K562 (cell line): ENCODE results near the gene STX1A. TPM values are rescaled to one million over a fixed set of nuclear protein-coding genes. Genes with fewer than 3 reads are reported as not detected.

Source experiments
- ATAC-seq: fragments of 200-7000 bp; cut with Tn5 transposase; 3 replicates; pipeline ENCODE4 v1.9.1; 2020; ENCODE audit warnings: moderate library complexity
- BruUV-seq: library from RNA; stranded (reverse); fragments of 400-500 nt; replicated peaks from 2 replicates; lab custom pipeline; 2021; lab: Mats Ljungman, UMichigan
- CTCF ChIA-PET: fragments of 300-600 bp; formaldehyde crosslinking; extraction: SDS; loops from one replicate; lab custom pipeline; 2021; ENCODE audit warnings: low intra/inter-chr PET ratio; lab: Yijun Ruan, JAX
- POLR2A ChIA-PET: fragments of 300-600, 350-650 bp; sonication (Branson Sonifier 250); formaldehyde crosslinking; extraction: SDS; loops from one replicate; lab custom pipeline; 2021; ENCODE audit warnings: antibody characterized with exemption, inconsistent platforms; lab: Yijun Ruan, JAX
- DNase-seq, 4 experiments: peaks; one replicate each; pipeline versions ENCODE4 v3.0.0 to v3.0.0-alpha.2; 2011 to 2018; ENCODE audit warnings: low spot score in 3 of 4, mixed read lengths in 3 of 4; ENCODE audit errors: extremely low read depth in 1 of 4
- FAIRE-seq: peaks from 2 replicates; lab custom pipeline; 2011; peaks lifted over from hg19 to GRCh38; lab: Jason Lieb, UNC
- H2AFZ ChIP-seq: 2 replicates; pipeline ENCODE4 v1.6.0; 2011; ENCODE audit warnings: low read depth, low read length, control low read depth, inconsistent platforms
- H3K27ac ChIP-seq: fragments of 200-600 bp; 3 replicates; pipeline ENCODE4 v1.8.0; 2011; ENCODE audit warnings: low read depth, mild to moderate bottlenecking, control low read depth, inconsistent platforms, low read length, moderate library complexity, mixed read lengths; ENCODE audit errors: extremely low read depth
- H3K27me3 ChIP-seq, 2 experiments: fragments of 300-600 bp in 1 of 2; 2 replicates in 1 of 2; 3 replicates in 1 of 2; pipeline versions ENCODE4 v1.6.0 to v1.8.0; 2011; ENCODE audit warnings: inconsistent platforms in 2 of 2, low read length in 2 of 2, mild to moderate bottlenecking in 1 of 2, mixed read lengths in 1 of 2, moderate library complexity in 1 of 2; ENCODE audit not compliant: control insufficient read depth in 2 of 2, insufficient read depth in 2 of 2
- H3K36me3 ChIP-seq: fragments of 300-600 bp; 3 replicates; pipeline ENCODE4 v1.8.0; 2011; ENCODE audit warnings: mild to moderate bottlenecking, low read length, inconsistent platforms; ENCODE audit not compliant: control insufficient read depth, insufficient read depth
- H3K4me1 ChIP-seq, 2 experiments: fragments of 200-600 bp in 1 of 2; replicated peaks in 1 of 2; 2 replicates in 1 of 2; 3 replicates in 1 of 2; pipeline versions ENCODE4 v1.5.1 to v1.8.0; 2011; ENCODE audit warnings: inconsistent platforms in 2 of 2, low read length in 2 of 2, mild to moderate bottlenecking in 1 of 2, mixed read lengths in 1 of 2, moderate library complexity in 1 of 2; ENCODE audit not compliant: control insufficient read depth in 2 of 2, insufficient read depth in 2 of 2
- H3K4me2 ChIP-seq: 2 replicates; pipeline ENCODE4 v1.6.1; 2011; ENCODE audit warnings: low read length, control low read depth, inconsistent platforms, mixed read lengths; ENCODE audit not compliant: insufficient read depth
- H3K4me3 ChIP-seq: fragments of 200-600 bp; sonication (generic), shearing (Covaris generic); 2 replicates; pipeline ENCODE4 v1.5.1; 2016; ENCODE audit warnings: control low read depth, inconsistent platforms
- H3K79me2 ChIP-seq: fragments of 200-600 bp; 3 replicates; pipeline ENCODE4 v1.8.0; 2011; ENCODE audit warnings: low read length, inconsistent platforms; ENCODE audit not compliant: control insufficient read depth, insufficient read depth
- H3K9ac ChIP-seq, 2 experiments: 2 replicates each; pipeline versions ENCODE4 v1.6.0 to v1.6.1; 2011; ENCODE audit warnings: low read depth in 2 of 2, low read length in 2 of 2, control low read depth in 1 of 2, inconsistent platforms in 1 of 2, mild to moderate bottlenecking in 1 of 2, mixed read lengths in 1 of 2; ENCODE audit not compliant: insufficient read depth in 1 of 2
- H3K9me1 ChIP-seq: one replicate; pipeline ENCODE4 v1.6.0; 2011; ENCODE audit warnings: inconsistent platforms, mild to moderate bottlenecking, low read length, moderate library complexity; ENCODE audit not compliant: control insufficient read depth, insufficient read depth
- H3K9me3 ChIP-seq: replicated peaks from 2 replicates; pipeline ENCODE4 v1.5.1; 2011; ENCODE audit warnings: low read depth, low read length, inconsistent platforms; ENCODE audit not compliant: control insufficient read depth, insufficient read depth
- H4K20me1 ChIP-seq: replicated peaks from 2 replicates; pipeline ENCODE4 v1.6.1; 2011; ENCODE audit warnings: low read length, inconsistent platforms, mixed read lengths; ENCODE audit not compliant: control insufficient read depth, insufficient read depth
- ARID1B ChIP-seq: fragments of 450-650 bp; IDR thresholded peaks from 2 replicates; pipeline ENCODE4 v1.6.1; 2016; ENCODE audit warnings: antibody characterized with exemption, mild to moderate bottlenecking, inconsistent platforms
- CBFA2T2 ChIP-seq: fragments of 450-650 bp; conservative IDR thresholded peaks from 2 replicates; pipeline ENCODE4 v1.6.1; 2017; ENCODE audit warnings: mild to moderate bottlenecking
- CTBP1 ChIP-seq: fragments of 450-650 bp; IDR thresholded peaks from 2 replicates; pipeline ENCODE4 v1.6.1; 2016; ENCODE audit warnings: borderline replicate concordance
- HDAC1 ChIP-seq, 2 experiments: fragments of 450-650 bp; IDR thresholded peaks; 2 replicates each; pipeline ENCODE4 v1.6.1; 2016 to 2017; ENCODE audit warnings: inconsistent platforms in 1 of 2, mild to moderate bottlenecking in 1 of 2, moderate library complexity in 1 of 2
- KLF13 ChIP-seq: fragments of 450-650 bp; IDR thresholded peaks from 2 replicates; pipeline ENCODE4 v1.6.1; 2016; ENCODE audit warnings: missing genetic modification characterization, low read depth, mild to moderate bottlenecking, missing compliant biosample characterization, moderate library complexity, borderline replicate concordance
- MTA2 ChIP-seq: fragments of 450-650 bp; IDR thresholded peaks from 2 replicates; pipeline ENCODE4 v1.6.1; 2016; ENCODE audit warnings: low read depth
- MYNN ChIP-seq, 2 experiments: sonication (generic); formaldehyde crosslinking in 1 of 2; IDR thresholded peaks; 2 replicates each; pipeline versions ENCODE4 v1.5.0 to v1.6.1; 2016 to 2020; ENCODE audit warnings: antibody characterized with exemption in 1 of 2, missing genetic modification reagents in 1 of 2
- NFIC ChIP-seq: fragments of 450-650 bp; IDR thresholded peaks from 2 replicates; pipeline ENCODE4 v1.6.1; 2017; ENCODE audit warnings: mild to moderate bottlenecking, inconsistent platforms
- NFIX ChIP-seq: fragments of 250-450 bp; sonication (Bioruptor Pico); IDR thresholded peaks from 2 replicates; pipeline ENCODE4 v1.4.0; 2020; ENCODE audit warnings: low read depth, mild to moderate bottlenecking, moderate library complexity
- PML ChIP-seq: IDR thresholded peaks from 2 replicates; pipeline ENCODE4 v1.6.1; 2012; ENCODE audit warnings: low read length, inconsistent platforms
- RBM22 ChIP-seq: fragments of 200-400 bp; formaldehyde crosslinking; IDR thresholded peaks from 2 replicates; pipeline ENCODE4 v1.6.1; 2018; ENCODE audit warnings: low read length, low read depth; ENCODE audit not compliant: poor library complexity, severe bottlenecking
- RNF2 ChIP-seq: sonication (generic); IDR thresholded peaks from 2 replicates; pipeline ENCODE4 v1.6.1; 2016
- SMARCE1 ChIP-seq: fragments of 450-650 bp; IDR thresholded peaks from 2 replicates; pipeline ENCODE4 v1.7.1; 2016; ENCODE audit warnings: mild to moderate bottlenecking
- TAL1 ChIP-seq: fragments of 450-650 bp; IDR thresholded peaks from 2 replicates; pipeline ENCODE4 v1.6.1; 2016; ENCODE audit warnings: mild to moderate bottlenecking
- TCF3 ChIP-seq: sonication (generic); formaldehyde crosslinking; IDR thresholded peaks from 2 replicates; pipeline ENCODE4 v1.4.0; 2020; ENCODE audit warnings: mild to moderate bottlenecking, missing genetic modification reagents
- ZNF23 ChIP-seq: fragments of 250-450 bp; sonication (Bioruptor Pico); IDR thresholded peaks from 2 replicates; pipeline ENCODE4 v1.4.0; 2020; ENCODE audit warnings: mild to moderate bottlenecking
- ZNF316 ChIP-seq: fragments of 450-650 bp; IDR thresholded peaks from 2 replicates; pipeline ENCODE4 v1.6.1; 2016
- WGBS: fragments of 100-300 bp; shearing (Covaris generic); methylation state at CpG from one replicate; pipeline ENCODE4 v1.1.6; 2016; ENCODE audit warnings: low coverage, mixed read lengths; ENCODE audit not compliant: insufficient coverage; ENCODE audit errors: missing lambda C conversion rate; 5-methylcytosine and 5-hydroxymethylcytosine counted together
- in situ Hi-C: fragments of 300-500 bp; cut with MboI; formaldehyde crosslinking; loops from 4 replicates; pipeline ENCODE4 v1.15.0; 2018; ENCODE audit warnings: inconsistent platforms, mixed read lengths
- intact Hi-C: fragments of 100-400 bp; cut with micrococcal nuclease; formaldehyde crosslinking; loops from 2 replicates; pipeline ENCODE4 v1.14.2; 2022
- polyA plus RNA-seq, 8 experiments: library from polyadenylated mRNA; depleted of rRNA in 4 of 8; stranded (reverse) in 5 of 8; unstranded in 3 of 8; fragments of >200 nt; fragmentation: Nextera tagmentation in 2 of 8; fragmentation: Illumina TruSeq in 1 of 8; extraction: Ambion mirVana in 2 of 8; extraction: Trizol in 1 of 8; gene quantifications; 2 replicates each; pipeline versions ENCODE4 v1.2.1 to v1.2.3, GENCODE V29; 2011 to 2014; ENCODE audit warnings: inconsistent platforms in 1 of 8, missing spikeins in 1 of 8
- total RNA-seq, 7 experiments: library from RNA; depleted of rRNA in 6 of 7; stranded (reverse); fragments of >200 nt in 6 of 7; fragmentation: Illumina TruSeq in 2 of 7; extraction: Trizol in 2 of 7; gene quantifications; 2 replicates each; pipeline versions ENCODE4 v1.2.1 to v1.2.3, GENCODE V29; 2011 to 2021; ENCODE audit warnings: low replicate concordance in 1 of 7
- TF ChIP-seq, protein P1 (sequence below): sonication (generic); formaldehyde crosslinking; IDR thresholded peaks from 2 replicates; pipeline ENCODE4 v1.9.0; 2022; ENCODE audit warnings: mild to moderate bottlenecking, missing genetic modification reagents
- TF ChIP-seq, protein P2 (sequence below): IDR thresholded peaks from 2 replicates; pipeline ENCODE4 v1.6.1; 2014; ENCODE audit warnings: antibody characterized with exemption
- TF ChIP-seq, protein P3 (sequence below), 2 experiments: fragments of 250-450 bp in 1 of 2; fragments of 450-650 bp in 1 of 2; sonication (Bioruptor Pico) in 1 of 2; IDR thresholded peaks; 2 replicates each; pipeline versions ENCODE4 v1.6.1 to v1.8.0; 2016 to 2021; ENCODE audit warnings: mild to moderate bottlenecking in 2 of 2, moderate library complexity in 2 of 2, missing compliant biosample characterization in 1 of 2, missing genetic modification characterization in 1 of 2
- TF ChIP-seq, protein P4 (sequence below): fragments of 450-650 bp; formaldehyde crosslinking; IDR thresholded peaks from 2 replicates; pipeline ENCODE4 v1.4.0; 2020; ENCODE audit warnings: mild to moderate bottlenecking, moderate library complexity

The STX1A gene
- total and polyA plus RNA-seq, 9 of the 15 experiments (the other 6 are each of a cell fraction or from before 2014, with no cell fraction given), result 0.04 to 15.1 (median 6.3) TPM

DNA sequence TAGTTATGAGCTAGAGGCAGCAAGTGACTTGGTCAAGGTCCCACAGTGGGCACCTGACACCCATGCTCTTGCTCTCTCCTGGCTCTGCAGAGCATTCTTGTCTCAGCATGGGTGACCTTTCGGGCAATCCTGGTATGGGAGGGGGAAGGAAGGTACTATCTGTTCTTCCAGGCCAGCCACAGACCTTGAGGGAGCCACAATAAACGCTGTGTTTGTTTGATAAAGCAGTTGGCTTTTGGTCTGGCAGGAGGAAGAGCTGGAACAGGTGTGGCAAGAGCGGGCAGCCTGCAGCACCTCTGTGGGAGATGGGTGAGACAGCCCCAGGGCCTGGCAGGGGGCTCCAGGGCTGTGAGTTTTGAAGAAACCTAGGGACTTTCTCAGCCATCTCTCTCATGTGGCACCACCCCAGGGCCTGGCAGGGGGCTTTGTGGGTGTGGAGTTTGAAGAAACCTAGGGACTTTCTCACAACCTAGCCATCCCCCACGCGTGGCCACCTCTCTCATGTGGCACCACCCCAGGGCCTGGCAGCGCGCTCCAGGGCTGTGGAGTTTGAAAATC lies 39.2 kb upstream of the STX1A start:
- in situ Hi-C loops, result no loop called here
- no peaks in the 10 kb centered on the region for H3K27me3 ChIP-seq
- no peaks in the 10 kb centered on the region for H3K9me1 ChIP-seq
- no peak overlapping the region for H3K27ac ChIP-seq
- no peak overlapping the region for H2AFZ ChIP-seq
- peaks cover 7 to 18% of the 10 kb centered on the region in 2 experiments; a peak in 4 of 5 replicates for H3K4me1 ChIP-seq
- peak; percentile 76 for ATAC-seq
- intact Hi-C loops, result no loop called here
- H3K4me2 ChIP-seq, result no peak overlapping the region; the same call in 1 of the 2 replicates
- no TSS peak for BruUV-seq
- whole genome bisulfite sequencing, result 41% methylated on average over 7 of the region's 7 CpGs
- no peak overlapping the region for H3K4me3 ChIP-seq
- CTCF ChIA-PET, result no interaction called here
- peak; percentile 74 for FAIRE-seq
- H3K36me3 ChIP-seq, result no peaks in the 10 kb centered on the region
- peak; percentile 57 to 64 (median 62) for DNase-seq
- H3K79me2 ChIP-seq, result no peaks in the 10 kb centered on the region
- H3K9me3 ChIP-seq, result no peaks in the 10 kb centered on the region
- peak overlapping the region in 1 of 2 experiments; percentile 75; a peak in 2 of 4 replicates for H3K9ac ChIP-seq
- H4K20me1 ChIP-seq, result 0 out of 2 replicates have a peak, but pooled peaks cover 6% of the 10 kb centered on the region
- POLR2A ChIA-PET, result interaction anchor here (1.1 to 1.3 kb wide), 2 partner anchors 12 to 20 kb away, joined by 4 to 5 read pairs; partner anchors contain the start of gene ABHD11
- TF ChIP-seq MYNN (IDR thresholded peaks at IDR 0.05) (peak; percentile 41; the same call in 1 of the 2 replicates), MYNN (CRISPR knock-in tag; IDR thresholded peaks at IDR 0.05) (no peak), ARID1B (peak; percentile 85), ZNF316 (no peak), TCF3 (peak; percentile 95), NFIX (CRISPR knock-in tag) (no peak), CTBP1 (peak; percentile 31; the same call in 1 of the 2 replicates), KLF13 (tag) (no peak), NFIC (peak; percentile 35; the same call in 1 of the 2 replicates), PML (peak; percentile 66), TAL1 (peak; percentile 82), RBM22 (no peak), RNF2 (no peak), CBFA2T2 (peak; percentile 85), ZNF23 (no peak), MTA2 (peak; percentile 72), HDAC1 (IDR thresholded peaks at IDR 0.05) (no peak), SMARCE1 (0 out of 2 replicates have a peak, but pooled peaks have one; percentile 17)
- TF ChIP-seq, protein P1, sequence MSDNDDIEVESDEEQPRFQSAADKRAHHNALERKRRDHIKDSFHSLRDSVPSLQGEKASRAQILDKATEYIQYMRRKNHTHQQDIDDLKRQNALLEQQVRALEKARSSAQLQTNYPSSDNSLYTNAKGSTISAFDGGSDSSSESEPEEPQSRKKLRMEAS (CRISPR knock-in tag), result 0 out of 2 replicates have a peak, but pooled peaks have one; percentile 28
- TF ChIP-seq, protein P2, sequence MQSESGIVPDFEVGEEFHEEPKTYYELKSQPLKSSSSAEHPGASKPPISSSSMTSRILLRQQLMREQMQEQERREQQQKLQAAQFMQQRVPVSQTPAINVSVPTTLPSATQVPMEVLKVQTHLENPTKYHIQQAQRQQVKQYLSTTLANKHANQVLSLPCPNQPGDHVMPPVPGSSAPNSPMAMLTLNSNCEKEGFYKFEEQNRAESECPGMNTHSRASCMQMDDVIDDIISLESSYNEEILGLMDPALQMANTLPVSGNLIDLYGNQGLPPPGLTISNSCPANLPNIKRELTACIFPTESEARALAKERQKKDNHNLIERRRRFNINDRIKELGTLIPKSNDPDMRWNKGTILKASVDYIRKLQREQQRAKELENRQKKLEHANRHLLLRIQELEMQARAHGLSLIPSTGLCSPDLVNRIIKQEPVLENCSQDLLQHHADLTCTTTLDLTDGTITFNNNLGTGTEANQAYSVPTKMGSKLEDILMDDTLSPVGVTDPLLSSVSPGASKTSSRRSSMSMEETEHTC, result no peak
- TF ChIP-seq, protein P3, sequence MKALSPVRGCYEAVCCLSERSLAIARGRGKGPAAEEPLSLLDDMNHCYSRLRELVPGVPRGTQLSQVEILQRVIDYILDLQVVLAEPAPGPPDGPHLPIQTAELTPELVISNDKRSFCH (CRISPR knock-in tag; IDR thresholded peaks at IDR 0.05), result no peak
- TF ChIP-seq, protein P3 (tag; IDR thresholded peaks at IDR 0.05), result peak; percentile 98
- TF ChIP-seq, protein P4, sequence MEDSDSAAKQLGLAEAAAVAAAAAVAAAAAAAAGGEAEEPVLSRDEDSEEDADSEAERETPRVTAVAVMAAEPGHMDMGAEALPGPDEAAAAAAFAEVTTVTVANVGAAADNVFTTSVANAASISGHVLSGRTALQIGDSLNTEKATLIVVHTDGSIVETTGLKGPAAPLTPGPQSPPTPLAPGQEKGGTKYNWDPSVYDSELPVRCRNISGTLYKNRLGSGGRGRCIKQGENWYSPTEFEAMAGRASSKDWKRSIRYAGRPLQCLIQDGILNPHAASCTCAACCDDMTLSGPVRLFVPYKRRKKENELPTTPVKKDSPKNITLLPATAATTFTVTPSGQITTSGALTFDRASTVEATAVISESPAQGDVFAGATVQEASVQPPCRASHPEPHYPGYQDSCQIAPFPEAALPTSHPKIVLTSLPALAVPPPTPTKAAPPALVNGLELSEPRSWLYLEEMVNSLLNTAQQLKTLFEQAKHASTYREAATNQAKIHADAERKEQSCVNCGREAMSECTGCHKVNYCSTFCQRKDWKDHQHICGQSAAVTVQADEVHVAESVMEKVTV (CRISPR knock-in tag), result no peak
